NCI-H82 treated with DMSO at 0.1 percent for 48 hours (cell line): ENCODE results near the gene OR6B3.

Experiments used
- DNase-seq: peaks from one replicate; lab custom pipeline; 2025; ENCODE audit not compliant: unreplicated experiment; lab: John Stamatoyannopoulos, UW

OR6B3 gene

DNA sequence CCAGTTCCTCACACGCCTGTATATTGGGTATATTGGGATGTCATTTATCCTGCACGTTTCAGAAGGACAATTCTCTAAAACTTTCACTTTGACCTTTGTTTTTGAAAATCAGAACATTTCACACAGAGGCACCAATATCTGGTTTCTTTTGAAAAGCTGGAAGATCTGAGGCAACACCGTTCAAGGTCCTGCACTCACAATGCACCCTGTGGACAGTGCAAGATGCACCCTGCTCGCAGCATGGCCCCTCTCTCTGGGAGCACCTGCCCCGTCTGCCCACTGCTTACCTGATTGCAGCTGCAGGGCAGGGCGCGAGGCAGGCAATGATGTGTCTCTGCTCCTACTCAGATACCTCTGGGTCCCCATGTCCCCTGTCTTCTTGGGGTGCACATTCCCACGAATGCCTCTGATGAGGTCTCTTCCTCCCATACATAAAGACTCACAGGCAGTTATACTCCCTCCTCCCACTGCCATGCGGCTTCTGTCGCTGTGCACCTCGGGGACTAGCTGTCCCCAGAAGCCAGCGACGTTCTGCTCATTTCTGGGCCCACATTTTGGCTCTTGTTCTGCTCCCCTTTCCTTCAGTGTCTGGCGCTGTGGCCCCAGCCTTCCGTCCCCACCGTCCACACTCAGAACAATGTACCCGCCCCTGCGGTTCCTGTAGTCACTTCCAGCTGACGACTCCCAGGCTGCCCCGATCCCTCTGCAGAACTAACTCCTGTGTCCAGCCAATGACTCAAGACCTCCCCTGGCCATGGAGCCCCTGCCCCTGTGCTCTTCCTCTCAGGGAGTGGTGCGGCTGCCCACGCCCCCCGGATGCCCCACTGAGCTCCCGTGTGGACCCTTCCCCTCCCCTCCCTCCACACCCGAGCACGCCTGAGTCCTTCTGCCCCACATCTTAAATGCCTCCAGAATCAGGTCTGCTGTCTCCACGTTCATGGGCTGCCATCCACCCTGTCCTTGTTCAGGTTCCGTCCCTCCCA lies at the start of gene OR6B3:
Gene OR6B3 (minus strand): TSS at position 349 of the 983 bp plus-strand sequence.
- DNase-seq: no peak

DNA sequence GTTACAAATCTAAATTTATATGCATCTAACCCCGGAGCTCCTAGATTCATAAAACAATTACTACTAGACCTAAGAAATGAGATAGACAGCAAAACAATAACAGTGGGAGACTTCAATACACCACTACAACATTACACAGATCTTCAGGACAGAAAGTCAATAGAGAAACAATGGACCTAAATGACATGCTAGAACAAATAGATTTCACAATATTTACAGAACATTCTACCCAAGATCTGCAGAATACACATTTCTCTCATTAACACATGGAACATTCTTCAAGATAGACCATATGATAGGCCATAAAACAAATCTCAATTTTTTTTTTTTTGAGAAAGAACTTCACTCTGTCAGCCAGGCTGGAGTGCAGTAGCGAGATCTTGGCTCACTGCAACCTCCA lies 45.0 kb upstream of the OR6B3 start:
- DNase-seq: no peak

DNA sequence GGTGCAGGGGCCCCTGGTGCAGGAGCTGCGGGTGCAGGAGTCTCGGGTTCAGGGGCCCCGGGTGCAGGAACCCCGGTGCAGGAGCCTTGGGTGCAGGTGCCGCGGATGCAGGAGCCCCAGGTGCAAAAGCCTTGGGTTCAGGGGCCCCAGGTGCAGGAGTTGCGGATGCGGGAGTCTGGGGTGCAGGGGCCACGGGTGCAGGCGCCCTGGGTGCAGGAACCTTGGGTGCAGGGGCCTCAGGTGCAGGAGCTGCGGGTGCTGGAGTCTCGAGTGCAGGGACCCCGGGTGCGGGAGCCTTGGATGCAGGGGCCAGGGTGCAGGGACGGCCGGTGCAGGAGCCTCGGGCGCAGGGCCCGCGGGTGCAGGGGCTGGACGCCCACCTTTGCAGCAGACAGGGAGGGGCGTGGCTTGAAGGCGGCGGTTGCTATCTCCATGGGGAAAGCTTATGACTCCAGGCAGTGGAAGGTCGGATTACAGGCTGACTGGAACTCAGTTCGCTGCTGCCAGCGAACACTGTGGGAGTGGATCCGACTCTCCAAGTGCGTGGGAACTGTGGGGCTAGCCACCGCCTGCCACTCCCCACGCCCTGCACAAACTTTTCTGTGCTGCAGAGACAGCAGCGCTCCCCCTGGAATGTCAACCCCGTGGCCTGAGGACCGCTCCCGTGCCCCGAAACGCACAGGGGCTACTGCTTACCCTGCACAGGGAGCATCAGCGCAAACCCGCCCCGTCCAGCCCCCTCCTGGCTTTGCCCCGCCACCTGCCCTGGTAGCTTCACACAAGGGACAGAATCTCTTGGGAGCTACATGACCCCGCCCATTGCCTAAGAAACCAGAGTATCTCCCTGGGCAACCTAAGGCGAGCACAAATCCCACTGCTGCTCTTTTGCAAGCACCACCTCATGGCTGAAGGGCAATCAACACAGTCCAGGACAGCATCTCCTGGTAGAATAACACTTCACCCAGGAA lies 42.5 kb upstream of the OR6B3 start:
- no peak for DNase-seq

DNA sequence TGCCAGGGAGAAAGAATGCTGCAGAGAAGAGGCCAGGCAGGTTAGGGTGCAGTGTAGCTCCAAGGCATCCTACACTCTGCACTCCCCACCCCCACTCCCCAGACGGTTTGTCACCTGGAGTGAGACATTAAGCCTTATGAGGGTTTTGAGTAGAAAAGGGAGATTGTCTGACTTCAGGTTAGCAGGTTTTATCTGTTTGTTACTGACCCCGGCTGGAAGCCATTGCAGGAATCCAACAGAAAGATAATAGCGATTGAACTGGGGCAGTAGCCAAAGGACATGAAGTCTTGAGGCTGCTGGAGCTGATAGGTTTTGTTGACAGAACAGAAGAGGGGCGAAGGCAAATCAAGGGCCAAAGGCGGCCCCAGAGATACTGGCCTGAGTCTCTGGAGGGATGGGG lies 36.0 kb upstream of the OR6B3 start:
- DNase-seq: no peak

DNA sequence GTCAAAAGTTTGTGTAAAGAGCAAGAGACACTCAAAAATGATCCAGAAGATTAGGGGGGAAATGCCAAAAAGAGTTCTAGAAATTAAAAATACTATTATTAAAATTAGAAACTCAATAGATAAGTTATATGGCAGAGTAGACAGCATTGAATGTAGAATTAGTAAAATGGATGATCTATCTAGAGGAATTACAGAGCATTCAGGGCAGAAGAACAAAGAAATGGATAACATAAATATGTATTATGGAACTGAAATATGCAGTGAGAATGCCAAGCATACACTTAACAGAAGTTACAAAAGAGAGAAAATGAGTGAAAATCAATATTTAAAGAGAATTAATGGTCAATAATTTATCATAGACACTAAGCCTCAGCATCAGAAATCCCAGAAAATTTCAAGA lies 33.2 kb upstream of the OR6B3 start:
- no peak for DNase-seq

DNA sequence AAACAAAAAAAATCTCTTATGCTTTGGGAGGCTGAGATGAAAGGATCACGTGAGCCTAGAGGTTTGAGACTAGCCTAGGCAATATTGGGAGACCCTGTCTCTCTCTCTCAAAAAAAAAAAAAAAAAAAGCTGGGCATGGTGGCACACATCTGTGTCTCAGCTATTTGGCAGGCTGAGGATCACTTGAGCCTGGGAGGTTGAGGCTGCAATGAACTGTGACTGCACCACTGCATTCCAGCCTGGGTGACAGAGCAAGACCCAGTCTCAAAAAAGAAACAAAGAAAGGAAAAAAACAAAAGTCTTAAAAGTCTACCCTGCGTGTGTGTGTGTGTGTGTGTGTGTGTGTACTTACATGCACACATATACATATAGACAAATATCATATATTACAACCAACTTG lies 25.3 kb upstream of the OR6B3 start:
- DNase-seq: no peak

DNA sequence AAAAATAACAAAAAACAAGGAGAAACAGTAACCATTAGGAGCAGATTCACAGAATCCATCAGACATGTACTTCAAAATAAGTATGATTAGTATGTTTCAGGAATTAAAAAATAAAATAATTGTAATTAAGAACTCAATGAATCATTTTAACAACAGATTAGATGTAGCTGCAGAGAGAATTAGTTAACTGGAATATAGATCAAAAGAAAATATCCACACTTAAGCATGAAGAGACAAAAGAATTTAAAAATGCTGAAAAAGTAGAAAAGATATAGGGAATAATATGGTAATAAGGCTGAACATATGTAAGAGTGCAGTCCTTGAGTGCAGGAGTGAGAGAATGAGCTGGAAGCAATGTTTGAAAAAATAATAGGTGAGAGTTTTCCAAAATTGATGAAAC lies 24.1 kb upstream of the OR6B3 start:
- no peak for DNase-seq

DNA sequence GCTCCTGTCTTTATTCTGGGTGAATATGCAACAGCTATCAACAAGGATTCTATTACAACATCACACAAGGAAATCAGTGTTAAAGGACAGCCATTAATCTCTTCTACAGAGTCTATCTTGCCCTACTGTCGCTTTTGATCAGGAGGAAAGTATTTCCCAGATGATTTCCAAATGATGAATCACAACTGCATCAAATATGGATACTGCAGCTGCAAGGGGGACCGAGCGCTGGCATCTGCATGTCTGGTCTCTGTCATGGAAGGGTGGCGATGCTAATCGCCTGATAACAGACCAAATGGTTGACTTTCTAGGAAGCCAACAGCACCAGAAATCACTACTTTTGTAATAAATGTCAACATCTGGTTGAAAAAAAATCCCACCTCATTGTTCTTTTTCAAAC lies 21.2 kb upstream of the OR6B3 start:
- DNase-seq: no peak

DNA sequence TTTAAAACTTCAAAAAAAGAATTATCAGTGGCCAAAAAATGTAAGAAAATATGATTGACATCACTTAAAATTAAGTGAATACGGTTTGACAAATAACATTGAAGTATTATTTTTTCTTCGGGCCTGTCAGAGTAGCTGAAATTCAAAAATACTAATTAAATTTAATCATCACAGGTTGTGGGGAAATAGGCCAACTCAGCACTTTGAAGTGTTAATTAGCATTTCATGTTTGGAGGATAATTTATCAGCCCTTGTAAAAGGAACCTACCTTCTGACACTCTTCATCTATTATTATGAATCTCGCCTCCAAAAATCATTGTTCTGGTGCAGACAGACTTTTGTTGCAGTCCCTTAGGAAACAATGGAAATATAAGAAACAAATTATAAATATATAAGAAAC lies 17.6 kb upstream of the OR6B3 start:
- no peak for DNase-seq

DNA sequence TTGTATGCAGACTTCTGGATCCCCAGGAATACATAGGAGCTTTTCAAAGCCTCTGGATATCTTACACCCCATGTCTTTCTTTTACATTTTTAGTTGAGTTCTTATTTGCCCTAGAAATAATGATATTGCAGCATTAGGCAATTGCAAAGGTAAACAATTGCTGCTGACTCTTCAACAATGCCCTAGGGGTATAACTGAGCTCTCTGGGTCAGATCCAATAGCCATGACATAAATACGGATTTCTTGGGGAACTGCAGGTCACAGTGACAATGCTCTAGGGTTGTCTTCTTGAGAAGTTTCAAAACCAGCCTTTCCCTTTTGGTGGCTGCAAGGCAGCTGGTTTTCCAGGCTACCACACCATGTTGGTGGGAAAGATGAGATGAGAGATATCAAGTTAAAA lies 16.5 kb upstream of the OR6B3 start:
- DNase-seq: no peak

DNA sequence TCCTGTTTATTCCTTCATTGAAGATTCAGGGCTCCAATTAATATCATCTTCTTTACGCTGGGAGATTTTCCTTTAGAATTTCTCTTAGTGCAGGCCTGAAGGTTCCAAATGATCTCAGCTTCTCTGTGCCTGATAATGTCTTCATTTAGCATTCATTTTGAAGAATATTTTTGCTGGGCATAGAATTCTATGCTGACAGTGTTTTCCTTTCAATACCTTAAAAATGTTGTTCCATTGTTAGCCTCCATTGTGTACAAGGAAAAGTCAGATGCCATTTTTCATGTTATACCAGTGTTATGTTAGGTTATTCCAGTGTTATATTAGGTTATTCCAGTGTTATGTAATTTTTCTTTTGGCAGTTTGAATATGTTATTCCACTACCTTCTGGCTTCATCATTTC lies 14.9 kb upstream of the OR6B3 start:
- DNase-seq: no peak

DNA sequence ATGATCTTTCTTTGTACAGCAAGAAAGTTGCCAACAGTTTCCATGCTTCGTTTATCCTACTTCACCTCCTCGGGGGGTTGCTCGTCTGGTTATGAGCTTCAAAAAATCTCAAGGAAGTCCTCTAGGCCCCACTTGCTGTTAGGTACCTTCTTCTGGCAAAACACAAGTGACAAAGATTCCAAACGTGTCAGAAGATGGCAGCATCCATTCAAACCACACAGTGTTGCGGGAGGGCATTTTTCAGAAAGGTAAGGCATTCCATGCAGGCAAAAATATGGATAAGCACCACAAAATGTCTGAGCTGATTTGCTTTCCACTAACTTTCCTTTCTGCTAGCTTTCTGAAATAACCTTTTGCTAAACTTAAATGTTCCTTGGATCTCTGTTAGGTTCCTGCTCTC lies 13.2 kb upstream of the OR6B3 start:
- no peak for DNase-seq

DNA sequence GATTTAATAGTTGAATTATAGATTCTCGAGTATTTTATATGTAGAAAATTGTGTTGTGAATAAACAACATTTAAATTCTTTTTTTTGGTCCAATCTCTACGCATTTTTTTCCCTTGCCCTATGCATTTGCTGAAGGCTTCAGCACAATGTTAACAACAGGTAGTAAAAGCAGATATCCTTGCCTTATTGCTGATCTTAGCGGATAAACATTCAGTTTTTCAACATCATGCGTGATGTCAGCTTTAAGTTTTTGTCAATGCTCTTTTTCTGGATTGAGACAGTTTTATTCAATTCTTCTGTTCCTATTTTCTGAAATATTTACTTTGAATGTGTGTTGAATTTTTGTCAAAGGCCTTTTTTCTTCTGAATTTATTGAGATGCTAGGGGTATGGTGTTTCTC lies 11.6 kb upstream of the OR6B3 start:
- DNase-seq: no peak

DNA sequence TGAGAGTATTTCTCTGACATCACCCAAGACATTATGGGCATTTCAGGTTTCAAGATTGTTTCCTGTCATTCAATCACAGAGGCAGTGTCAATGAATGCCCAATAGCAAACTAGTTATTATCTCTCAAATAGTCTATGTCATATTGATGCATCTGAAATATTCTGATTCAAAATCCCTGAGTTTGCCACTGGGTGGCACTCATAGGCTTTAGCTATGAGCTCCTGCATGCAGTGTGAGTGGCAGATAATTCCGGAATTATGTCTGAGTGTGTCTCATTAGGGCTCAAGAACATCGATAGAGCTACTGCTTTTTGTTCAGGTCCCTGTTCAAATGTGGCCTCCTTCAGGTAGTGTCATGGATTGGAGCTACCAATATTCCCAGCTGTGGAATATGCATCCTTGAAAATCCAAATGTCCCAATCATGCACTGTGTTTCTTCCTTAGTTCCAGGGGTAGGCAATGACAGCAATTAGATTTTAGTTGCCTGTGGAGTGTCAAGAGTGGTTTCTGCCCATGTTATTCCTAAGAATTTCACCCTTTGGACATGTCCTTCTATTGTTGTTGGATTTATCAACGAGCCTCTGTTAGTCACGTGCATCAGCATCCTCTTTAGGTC lies 7.8 kb upstream of the OR6B3 start:
- peak; percentile 10 for DNase-seq

DNA sequence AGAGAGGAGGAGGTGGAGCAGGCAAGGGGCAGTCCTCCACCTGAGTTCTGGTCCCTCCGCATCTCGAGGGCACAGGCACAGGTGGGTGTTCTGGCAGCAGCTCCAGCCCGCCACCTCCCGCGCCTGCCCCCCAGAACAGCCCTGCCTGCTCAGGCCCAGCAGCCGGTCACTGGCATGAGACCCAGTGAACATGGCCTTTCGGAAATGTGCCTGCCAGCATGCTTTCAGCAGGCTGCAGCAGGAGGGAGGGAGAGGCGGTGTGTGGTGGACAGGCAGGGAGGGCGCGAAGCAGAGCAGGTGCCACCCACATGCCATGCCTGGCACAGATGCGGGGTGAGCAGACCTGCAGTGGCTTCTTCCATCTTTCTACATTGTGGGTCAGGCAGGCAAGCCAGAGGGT lies 3.4 kb upstream of the OR6B3 start:
- DNase-seq: no peak

DNA sequence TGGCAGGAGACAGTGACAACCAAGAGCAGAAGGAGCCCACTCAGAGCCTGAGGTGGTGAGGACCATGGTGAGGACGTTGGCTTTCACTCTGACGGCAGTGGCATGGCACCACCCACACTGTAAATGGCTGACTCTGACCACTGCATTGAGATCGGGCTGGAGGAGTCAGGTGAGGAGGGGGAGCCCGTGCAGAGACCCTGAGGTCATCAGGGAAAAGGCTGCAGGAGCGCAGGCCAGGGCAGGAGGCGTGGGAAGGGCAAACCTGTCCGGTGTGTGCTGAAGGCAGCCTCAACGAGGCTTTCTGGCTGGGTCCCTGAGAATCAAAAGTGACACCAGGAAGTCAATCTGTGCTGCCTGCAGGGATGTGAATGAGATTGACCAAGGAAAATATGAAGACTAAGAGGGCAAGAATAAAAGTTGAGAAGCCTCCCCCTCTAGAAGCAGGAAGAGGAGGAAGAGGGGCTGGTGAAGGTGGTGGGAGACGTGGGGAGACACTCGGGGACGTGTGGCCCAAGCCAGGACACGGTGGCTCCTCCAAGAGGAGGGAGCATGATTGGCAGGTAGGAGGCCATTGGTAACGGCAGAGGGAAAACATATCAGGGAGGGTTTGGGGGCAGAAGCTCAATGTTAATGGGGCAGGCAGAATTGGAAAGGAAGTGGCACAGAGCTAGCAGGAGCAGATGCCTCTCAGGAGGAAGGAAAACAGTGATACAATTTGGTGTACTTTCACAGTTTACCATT lies 2.0 kb upstream of the OR6B3 start:
- no peak for DNase-seq

DNA sequence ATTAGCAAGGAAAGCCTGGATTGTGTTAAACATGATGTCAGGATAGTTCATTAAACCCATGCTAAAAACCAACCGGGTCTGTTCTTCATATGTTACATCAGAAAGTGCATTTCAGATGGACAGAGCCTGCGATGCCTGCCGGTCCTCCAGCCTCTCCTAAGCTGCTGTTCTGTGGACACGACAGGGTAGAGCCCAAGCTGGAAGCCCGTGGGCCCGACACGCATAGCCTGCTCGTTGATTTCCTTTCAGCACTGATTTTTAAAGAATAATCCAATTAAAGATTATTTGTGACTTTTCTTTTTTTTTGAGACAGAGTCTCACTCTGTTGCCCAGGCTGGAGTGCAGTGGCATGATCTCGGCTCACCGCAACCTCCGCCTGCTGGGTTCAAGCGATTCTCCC lies 797 bp downstream of the OR6B3 start:
- DNase-seq: no peak

DNA sequence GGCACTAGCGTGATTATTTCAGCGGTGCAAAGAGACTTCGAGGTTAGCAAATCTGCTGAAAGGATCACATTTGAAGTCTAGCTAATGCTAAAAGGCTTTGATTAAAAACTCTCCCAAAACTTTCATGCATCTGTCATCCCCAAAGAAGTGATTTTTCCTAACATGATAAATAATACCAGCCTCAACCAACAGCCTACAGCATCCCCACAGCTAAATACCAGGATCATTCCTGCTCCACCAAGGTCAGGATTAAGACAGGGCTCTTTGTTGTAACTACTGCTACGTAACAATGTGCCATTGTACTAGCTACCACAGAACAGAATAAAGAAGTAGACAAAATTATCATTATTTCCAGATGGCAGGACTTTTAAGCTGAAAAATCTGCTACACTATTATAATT lies 1.6 kb downstream of the OR6B3 start:
- no peak for DNase-seq

DNA sequence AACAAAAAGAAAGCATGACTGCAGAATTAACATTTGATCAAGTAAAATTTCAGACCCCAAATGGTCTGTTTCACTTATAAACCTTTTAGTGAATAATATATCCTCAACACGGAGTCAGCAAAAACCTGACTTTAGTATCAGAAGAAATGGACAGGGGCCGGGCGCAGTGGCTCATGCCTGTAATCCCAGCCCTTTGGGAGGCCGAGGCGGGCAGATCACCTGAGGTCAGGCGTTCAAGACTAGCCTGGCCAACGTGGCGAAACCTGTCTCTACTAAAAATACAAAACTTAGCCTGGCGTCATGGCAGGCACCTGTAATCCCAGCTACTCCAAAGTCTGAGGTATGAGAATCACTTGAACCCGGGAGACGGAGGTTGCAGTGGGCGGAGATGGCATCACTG lies 3.0 kb downstream of the OR6B3 start:
- no peak for DNase-seq

DNA sequence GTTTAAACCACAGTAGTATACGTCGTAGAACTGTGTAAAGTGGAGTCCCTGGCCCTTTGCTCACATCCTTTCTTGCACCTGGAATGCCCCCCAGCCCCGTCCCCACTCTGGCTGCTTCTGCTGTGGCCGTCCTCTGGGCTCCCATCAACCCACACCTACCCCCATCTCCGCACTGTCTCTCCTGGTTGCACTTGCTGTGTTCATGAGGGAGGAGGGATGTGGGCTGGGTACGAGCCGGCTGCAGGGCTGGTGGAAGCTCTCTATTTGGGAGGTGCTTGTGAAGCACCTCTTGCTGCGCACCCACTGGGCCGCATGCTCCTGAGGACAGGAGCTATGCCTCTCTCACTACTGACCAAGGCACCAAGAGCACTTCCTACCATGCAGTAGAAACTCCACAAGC lies 5.1 kb downstream of the OR6B3 start:
- no peak for DNase-seq

DNA sequence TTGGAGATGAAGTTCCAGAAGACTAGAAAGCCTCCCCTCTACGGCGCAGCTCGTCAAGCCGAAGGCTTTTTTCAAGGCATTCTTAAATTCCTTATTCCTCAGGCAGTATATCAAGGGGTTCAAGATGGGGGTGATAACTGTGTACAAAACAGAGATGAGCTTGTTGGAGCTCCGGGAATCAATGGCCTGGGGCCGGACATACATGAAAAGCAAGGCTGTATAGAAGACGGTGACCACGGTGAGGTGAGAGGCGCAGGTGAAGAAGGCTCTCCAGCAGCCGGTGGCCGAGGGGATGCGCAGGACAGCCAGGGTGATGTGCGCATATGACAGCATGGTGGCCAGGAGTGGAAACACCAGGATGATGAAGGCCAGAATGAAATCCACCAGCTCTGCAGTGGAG lies 8.2 kb downstream of the OR6B3 start:
- no peak for DNase-seq
